Measurements from ENCODE around the gene TCHHL1.

Gene TCHHL1

GRCh38 chr1:152044386-152044785 is 44.5 kb downstream of the TCHHL1 start:
- TF ChIP-seq EZH2phosphoT487 (IDR thresholded peaks at IDR 0.05; ENCODE audit: low read depth): no peak
- no peak for TF ChIP-seq CTCF (IDR thresholded peaks at IDR 0.05; ENCODE audit: low read depth, low read length)

GRCh38 chr1:152043870-152044269 is 45.0 kb downstream of the TCHHL1 start:
- Histone ChIP-seq H3K36me3 (replicated peaks; ENCODE audit: low read depth, low read length) (no peaks in the 10 kb centered on the region), H3K9ac (ENCODE audit: low read length) (no peak overlapping the region), H3K9me3 (ENCODE audit: insufficient read depth, low read length) (no peaks in the 10 kb centered on the region), H3K27ac (ENCODE audit: low read length) (no peak overlapping the region), H3K79me2 (ENCODE audit: low read length) (no peaks in the 10 kb centered on the region), H3K4me1 (ENCODE audit: low read length) (peaks cover 16% of the 10 kb centered on the region), H3K27me3 (ENCODE audit: low read depth, low read length) (peaks cover 40% of the 10 kb centered on the region), H3K4me3 (ENCODE audit: low read length) (no peak overlapping the region), H4K20me1 (ENCODE audit: insufficient read depth, low read length) (no peaks in the 10 kb centered on the region), H2AFZ (ENCODE audit: low read depth, low read length) (no peak overlapping the region), H3K4me2 (ENCODE audit: low read length) (no peak overlapping the region)
- TF ChIP-seq EZH2phosphoT487 (IDR thresholded peaks at IDR 0.05; ENCODE audit: low read depth) (no peak), CTCF (IDR thresholded peaks at IDR 0.05; ENCODE audit: low read depth, low read length) (no peak)

More at GRCh38 chr1:152044386-152044785, 44.5 kb downstream of the TCHHL1 start:
- Histone ChIP-seq H3K79me2 (ENCODE audit: low read length) (no peaks in the 10 kb centered on the region), H3K36me3 (replicated peaks; ENCODE audit: low read depth, low read length) (no peaks in the 10 kb centered on the region), H3K4me2 (ENCODE audit: low read length) (no peak overlapping the region), H3K27me3 (ENCODE audit: low read depth, low read length) (peaks cover 38% of the 10 kb centered on the region), H3K4me3 (ENCODE audit: low read length) (no peak overlapping the region), H4K20me1 (ENCODE audit: insufficient read depth, low read length) (no peaks in the 10 kb centered on the region), H3K4me1 (ENCODE audit: low read length) (peaks cover 16% of the 10 kb centered on the region), H3K9me3 (ENCODE audit: insufficient read depth, low read length) (no peaks in the 10 kb centered on the region), H2AFZ (ENCODE audit: low read depth, low read length) (no peak overlapping the region), H3K9ac (ENCODE audit: low read length) (no peak overlapping the region), H3K27ac (ENCODE audit: low read length) (no peak overlapping the region)

- Histone ChIP-seq H2AFZ (ENCODE audit: low read depth, low read length) (no peak overlapping the region), H3K9ac (ENCODE audit: low read length) (no peak overlapping the region), H3K36me3 (replicated peaks; ENCODE audit: low read depth, low read length) (no peaks in the 10 kb centered on the region), H3K4me1 (ENCODE audit: low read length) (peaks cover 10% of the 10 kb centered on the region), H3K27me3 (ENCODE audit: low read depth, low read length) (peaks cover 44% of the 10 kb centered on the region), H4K20me1 (ENCODE audit: insufficient read depth, low read length) (no peaks in the 10 kb centered on the region), H3K79me2 (ENCODE audit: low read length) (no peaks in the 10 kb centered on the region), H3K4me3 (ENCODE audit: low read length) (no peak overlapping the region), H3K9me3 (ENCODE audit: insufficient read depth, low read length) (no peaks in the 10 kb centered on the region), H3K27ac (ENCODE audit: low read length) (no peak overlapping the region), H3K4me2 (ENCODE audit: low read length) (no peak overlapping the region)
- TF ChIP-seq EZH2phosphoT487 (IDR thresholded peaks at IDR 0.05; ENCODE audit: low read depth) (no peak), CTCF (IDR thresholded peaks at IDR 0.05; ENCODE audit: low read depth, low read length) (no peak)
These were observed 46.8 kb downstream of the TCHHL1 start for GRCh38 chr1:152042030-152042429.

- TF ChIP-seq EZH2phosphoT487 (IDR thresholded peaks at IDR 0.05; ENCODE audit: low read depth) (no peak), CTCF (IDR thresholded peaks at IDR 0.05; ENCODE audit: low read depth, low read length) (no peak)
These were observed 49.0 kb downstream of the TCHHL1 start for GRCh38 chr1:152039886-152040285.

More at GRCh38 chr1:152039886-152040285, 49.0 kb downstream of the TCHHL1 start:
- Histone ChIP-seq H4K20me1 (ENCODE audit: insufficient read depth, low read length) (no peaks in the 10 kb centered on the region), H3K27ac (ENCODE audit: low read length) (no peak overlapping the region), H3K4me2 (ENCODE audit: low read length) (no peak overlapping the region), H3K9me3 (ENCODE audit: insufficient read depth, low read length) (no peaks in the 10 kb centered on the region), H3K4me1 (ENCODE audit: low read length) (peaks cover 27% of the 10 kb centered on the region), H2AFZ (ENCODE audit: low read depth, low read length) (no peak overlapping the region), H3K9ac (ENCODE audit: low read length) (no peak overlapping the region), H3K4me3 (ENCODE audit: low read length) (no peak overlapping the region), H3K27me3 (ENCODE audit: low read depth, low read length) (peaks cover 43% of the 10 kb centered on the region), H3K79me2 (ENCODE audit: low read length) (no peaks in the 10 kb centered on the region), H3K36me3 (replicated peaks; ENCODE audit: low read depth, low read length) (no peaks in the 10 kb centered on the region)
